HEK293 (cell line): Measurements from ENCODE around the gene HES7.

Experiments
- CTCF ChIA-PET: fragments of 350-600 bp; formaldehyde crosslinking; extraction: SDS; loops from one replicate; lab custom pipeline; 2021; ENCODE audit warnings: antibody characterized with exemption; lab: Yijun Ruan, JAX
- POLR2A ChIA-PET: fragments of 300-600 bp; formaldehyde crosslinking; extraction: SDS; loops from one replicate; lab custom pipeline; 2020; ENCODE audit warnings: antibody characterized with exemption, inconsistent platforms; lab: Yijun Ruan, JAX
- H3K27ac ChIP-seq: fragments of 200-500 bp; sonication (Bioruptor generic); 2 replicates; pipeline ENCODE4 v1.5.1; 2014; ENCODE audit warnings: low read depth, low read length, control low read depth, inconsistent platforms; ENCODE audit errors: extremely low read depth
- H3K36me3 ChIP-seq, 2 experiments: fragments of 200-500 bp in 1 of 2; sonication (Bioruptor generic) in 1 of 2; 1 replicate in 1 of 2; 2 replicates in 1 of 2; pipeline ENCODE4 v1.5.1; 2014 to 2017; ENCODE audit warnings: inconsistent platforms in 2 of 2, low read length in 2 of 2; ENCODE audit not compliant: control insufficient read depth in 2 of 2, insufficient read depth in 1 of 2
- H3K4me1 ChIP-seq: fragments of 200-500 bp; sonication (Bioruptor generic); 2 replicates; pipeline ENCODE4 v1.5.1; 2014; ENCODE audit warnings: mild to moderate bottlenecking, low read length, inconsistent platforms; ENCODE audit not compliant: control insufficient read depth, insufficient read depth
- H3K4me3 ChIP-seq: 2 replicates; pipeline ENCODE4 v1.5.1; 2011; ENCODE audit warnings: low read depth, mild to moderate bottlenecking, control low read depth, low read length, moderate library complexity
- H3K9me3 ChIP-seq: fragments of 200-500 bp; sonication (Bioruptor generic); 2 replicates; pipeline ENCODE4 v1.5.1; 2014; ENCODE audit warnings: low read depth, low read length, inconsistent platforms; ENCODE audit not compliant: control insufficient read depth, insufficient read depth
- HOXA7 ChIP-seq: sonication (generic); formaldehyde crosslinking; IDR thresholded peaks from 2 replicates; pipeline ENCODE4 v1.8.1; 2022; ENCODE audit warnings: missing genetic modification reagents, borderline replicate concordance
- HOXC10 ChIP-seq: sonication (generic); formaldehyde crosslinking; IDR thresholded peaks from 2 replicates; pipeline ENCODE4 v1.8.1; 2023; ENCODE audit warnings: mild to moderate bottlenecking, missing genetic modification reagents
- IKZF3 ChIP-seq: fragments of 450-650 bp; IDR thresholded peaks from 2 replicates; pipeline ENCODE4 v1.5.0; 2018; ENCODE audit warnings: missing biosample characterization, mild to moderate bottlenecking, missing genetic modification characterization, moderate library complexity
- KLF8 ChIP-seq: fragments of 450-650 bp; formaldehyde crosslinking; IDR thresholded peaks from 2 replicates; pipeline ENCODE4 v1.5.1; 2016; ENCODE audit warnings: missing biosample characterization, missing genetic modification characterization
- MYNN ChIP-seq: fragments of 450-650 bp; formaldehyde crosslinking; IDR thresholded peaks from 2 replicates; pipeline ENCODE4 v1.5.1; 2016; ENCODE audit warnings: missing biosample characterization, missing genetic modification characterization, borderline replicate concordance
- OSR2 ChIP-seq: fragments of 450-650 bp; formaldehyde crosslinking; IDR thresholded peaks from 2 replicates; pipeline ENCODE4 v1.5.1; 2016; ENCODE audit warnings: missing biosample characterization, missing genetic modification characterization
- SCRT1 ChIP-seq: fragments of 450-650 bp; formaldehyde crosslinking; IDR thresholded peaks from 2 replicates; pipeline ENCODE4 v1.5.1; 2016; ENCODE audit warnings: missing biosample characterization, missing genetic modification characterization, borderline replicate concordance
- SETDB1 ChIP-seq: IDR thresholded peaks from one replicate; pipeline ENCODE4 v1.6.1; 2017; ENCODE audit warnings: mild to moderate bottlenecking, low read length, moderate library complexity, mixed read lengths; ENCODE audit not compliant: insufficient read length
- SP2 ChIP-seq: fragments of 450-650 bp; formaldehyde crosslinking; IDR thresholded peaks from 2 replicates; pipeline ENCODE4 v1.5.1; 2016; ENCODE audit warnings: missing biosample characterization, missing genetic modification characterization
- SP7 ChIP-seq: fragments of 450-650 bp; formaldehyde crosslinking; IDR thresholded peaks from 2 replicates; pipeline ENCODE4 v1.5.1; 2016; ENCODE audit warnings: missing biosample characterization, missing genetic modification characterization
- TRIM28 ChIP-seq: IDR thresholded peaks from 2 replicates; pipeline ENCODE4 v1.6.1; 2011; ENCODE audit warnings: low read length, control low read depth, borderline replicate concordance
- ZNF10 ChIP-seq: fragments of 450-650 bp; formaldehyde crosslinking; IDR thresholded peaks from 2 replicates; pipeline ENCODE4 v1.5.1; 2017; ENCODE audit warnings: missing biosample characterization, missing genetic modification characterization
- ZNF146 ChIP-seq: fragments of 450-650 bp; formaldehyde crosslinking; IDR thresholded peaks from 2 replicates; pipeline ENCODE4 v1.5.1; 2016; ENCODE audit warnings: missing biosample characterization, missing genetic modification characterization
- ZNF239 ChIP-seq: fragments of 450-650 bp; formaldehyde crosslinking; IDR thresholded peaks from 2 replicates; pipeline ENCODE4 v1.5.1; 2016; ENCODE audit warnings: missing biosample characterization, missing genetic modification characterization
- ZNF248 ChIP-seq: fragments of 450-650 bp; formaldehyde crosslinking; IDR thresholded peaks from 2 replicates; pipeline ENCODE4 v1.5.1; 2017; ENCODE audit warnings: missing biosample characterization, missing genetic modification characterization
- ZNF37A ChIP-seq: fragments of 450-650 bp; IDR thresholded peaks from 2 replicates; pipeline ENCODE4 v1.5.1; 2018; ENCODE audit warnings: missing biosample characterization, missing genetic modification characterization
- ZNF391 ChIP-seq: fragments of 450-650 bp; formaldehyde crosslinking; IDR thresholded peaks from 2 replicates; pipeline ENCODE4 v1.5.1; 2016; ENCODE audit warnings: low read depth, missing biosample characterization, missing genetic modification characterization, borderline replicate concordance
- ZNF394 ChIP-seq: fragments of 450-650 bp; formaldehyde crosslinking; IDR thresholded peaks from 2 replicates; pipeline ENCODE4 v1.5.1; 2016; ENCODE audit warnings: missing biosample characterization, missing genetic modification characterization, mild to moderate bottlenecking, moderate library complexity, borderline replicate concordance
- ZNF514 ChIP-seq: fragments of 450-650 bp; formaldehyde crosslinking; IDR thresholded peaks from 2 replicates; pipeline ENCODE4 v1.5.1; 2016; ENCODE audit warnings: missing biosample characterization, missing genetic modification characterization
- ZNF529 ChIP-seq: fragments of 450-650 bp; formaldehyde crosslinking; IDR thresholded peaks from 2 replicates; pipeline ENCODE4 v1.5.1; 2017; ENCODE audit warnings: missing genetic modification characterization, missing biosample characterization; ENCODE audit not compliant: insufficient replicate concordance
- ZNF558 ChIP-seq: fragments of 450-650 bp; formaldehyde crosslinking; IDR thresholded peaks from 2 replicates; pipeline ENCODE4 v1.5.1; 2016; ENCODE audit warnings: missing biosample characterization, missing genetic modification characterization
- ZNF596 ChIP-seq: fragments of 450-650 bp; IDR thresholded peaks from 2 replicates; pipeline ENCODE4 v1.5.0; 2018; ENCODE audit warnings: missing biosample characterization, mild to moderate bottlenecking, missing genetic modification characterization, moderate library complexity
- ZNF624 ChIP-seq: fragments of 450-650 bp; formaldehyde crosslinking; IDR thresholded peaks from 2 replicates; pipeline ENCODE4 v1.5.1; 2017; ENCODE audit warnings: missing biosample characterization, missing genetic modification characterization
- ZNF785 ChIP-seq: fragments of 450-650 bp; formaldehyde crosslinking; IDR thresholded peaks from 2 replicates; pipeline ENCODE4 v1.5.1; 2016; ENCODE audit warnings: missing biosample characterization, missing genetic modification characterization
- TF ChIP-seq, protein P1 (sequence below): fragments of 450-650 bp; IDR thresholded peaks from 2 replicates; pipeline ENCODE4 v1.5.1; 2018; ENCODE audit warnings: missing biosample characterization, mild to moderate bottlenecking, missing genetic modification characterization
- TF ChIP-seq, protein P2 (sequence below): IDR thresholded peaks from 2 replicates; pipeline ENCODE4 v1.6.1; 2011; ENCODE audit warnings: mild to moderate bottlenecking, low read depth, low read length, borderline replicate concordance
- TF ChIP-seq, protein P3 (sequence below): fragments of 450-650 bp; formaldehyde crosslinking; IDR thresholded peaks from 2 replicates; pipeline ENCODE4 v1.5.1; 2016; ENCODE audit warnings: missing biosample characterization, missing genetic modification characterization
- TF ChIP-seq, protein P4 (sequence below): fragments of 450-650 bp; formaldehyde crosslinking; IDR thresholded peaks from 2 replicates; pipeline ENCODE4 v1.5.1; 2017; ENCODE audit warnings: missing biosample characterization, missing genetic modification characterization
- TF ChIP-seq, protein P5 (sequence below): fragments of 450-650 bp; formaldehyde crosslinking; IDR thresholded peaks from 2 replicates; pipeline ENCODE4 v1.5.1; 2016; ENCODE audit warnings: missing biosample characterization, missing genetic modification characterization
- TF ChIP-seq, protein P6 (sequence below): fragments of 450-650 bp; formaldehyde crosslinking; IDR thresholded peaks from 2 replicates; pipeline ENCODE4 v1.5.1; 2017; ENCODE audit warnings: missing biosample characterization, missing genetic modification characterization

HES7 gene

DNA sequence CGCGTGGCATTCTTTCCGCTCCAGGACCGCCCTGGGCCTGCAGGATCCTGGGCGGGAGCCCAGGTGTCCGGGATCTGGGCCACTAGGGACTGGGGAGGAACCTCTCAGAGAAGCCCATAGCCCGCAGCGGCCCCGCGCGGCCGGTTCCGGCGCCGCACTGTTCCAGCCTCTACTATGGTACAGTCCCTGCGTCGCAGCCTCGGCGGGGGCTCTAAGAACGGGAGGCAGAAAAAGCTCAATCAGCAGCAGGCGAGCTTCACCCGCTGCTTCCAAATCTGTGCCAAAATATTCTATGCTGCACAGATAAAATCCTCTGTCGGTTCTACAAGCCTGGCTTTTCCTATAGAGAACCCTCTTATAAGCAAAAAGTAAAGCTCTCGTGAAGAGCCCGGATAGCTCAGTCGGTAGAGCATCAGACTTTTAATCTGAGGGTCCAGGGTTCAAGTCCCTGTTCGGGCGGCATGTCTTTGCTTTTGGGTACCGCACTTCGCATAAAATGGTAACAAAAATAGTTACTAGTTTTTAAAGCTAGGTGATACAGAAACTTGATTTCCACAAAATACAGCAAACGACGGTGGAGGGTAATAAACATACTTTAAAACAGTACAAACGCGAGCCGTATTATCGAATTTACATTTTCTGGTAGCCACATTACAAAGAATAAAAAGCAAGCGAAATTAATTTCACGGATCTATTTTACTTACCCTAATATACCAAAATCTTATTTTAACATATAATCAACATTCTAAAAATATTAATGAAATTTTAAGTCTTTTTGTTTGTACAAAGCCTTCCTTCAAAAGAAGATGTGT is 4.9 kb downstream of the HES7 start:
- ChIA-PET CTCF (interaction anchor here (0.5 to 3.5 kb wide), 51 partner anchors 10 to 663 kb away, joined by 3 to 81 read pairs (median 5); partner anchors contain the start of genes ALOX12B, AURKB, CTC1 and TP53), POLR2A (interaction anchor here (0.6 to 3.5 kb wide), 19 partner anchors 8 to 467 kb away, joined by 3 to 32 read pairs (median 7); partner anchors contain the start of genes AURKB, BORCS6, CTC1 and PFAS)
- Histone ChIP-seq H3K4me3 (peak overlapping the region; percentile 48), H3K27ac (peak overlapping the region; percentile 72), H3K4me1 (peaks cover 2% of the 10 kb centered on the region), H3K9me3 (no peaks in the 10 kb centered on the region), H3K36me3 (no peaks in the 10 kb centered on the region)
- TF ChIP-seq KLF8 (tag by site-specific recombination) (peak; percentile 61), ZNF596 (tag by site-specific recombination) (no peak), SP2 (tag by site-specific recombination) (peak; percentile 41), ZNF785 (tag by site-specific recombination) (no peak), SETDB1 (no peak), ZNF146 (tag by site-specific recombination) (no peak), ZNF514 (tag by site-specific recombination) (no peak), IKZF3 (tag by site-specific recombination) (peak; percentile 74; the same call in 1 of the 2 replicates), TRIM28 (no peak), MYNN (tag by site-specific recombination) (0 out of 2 replicates have a peak, but pooled peaks have one; percentile 26), ZNF558 (tag by site-specific recombination) (peak; percentile 54; the same call in 1 of the 2 replicates), ZNF624 (tag by site-specific recombination) (no peak), ZNF10 (tag by site-specific recombination) (0 out of 2 replicates have a peak, but pooled peaks have one; percentile 36), ZNF391 (tag by site-specific recombination) (peak; percentile 25; the same call in 1 of the 2 replicates), ZNF248 (no peak), ZNF239 (tag by site-specific recombination) (no peak), SCRT1 (no peak), ZNF37A (tag by site-specific recombination) (peak; percentile 64; the same call in 1 of the 2 replicates), OSR2 (tag by site-specific recombination) (peak; percentile 12), ZNF529 (peak; percentile 4), ZNF394 (peak; percentile 38), SP7 (tag by site-specific recombination) (no peak; the same call in 1 of the 2 replicates), HOXA7 (CRISPR knock-in tag) (no peak), HOXC10 (CRISPR knock-in tag) (no peak)
- TF ChIP-seq, protein P1, sequence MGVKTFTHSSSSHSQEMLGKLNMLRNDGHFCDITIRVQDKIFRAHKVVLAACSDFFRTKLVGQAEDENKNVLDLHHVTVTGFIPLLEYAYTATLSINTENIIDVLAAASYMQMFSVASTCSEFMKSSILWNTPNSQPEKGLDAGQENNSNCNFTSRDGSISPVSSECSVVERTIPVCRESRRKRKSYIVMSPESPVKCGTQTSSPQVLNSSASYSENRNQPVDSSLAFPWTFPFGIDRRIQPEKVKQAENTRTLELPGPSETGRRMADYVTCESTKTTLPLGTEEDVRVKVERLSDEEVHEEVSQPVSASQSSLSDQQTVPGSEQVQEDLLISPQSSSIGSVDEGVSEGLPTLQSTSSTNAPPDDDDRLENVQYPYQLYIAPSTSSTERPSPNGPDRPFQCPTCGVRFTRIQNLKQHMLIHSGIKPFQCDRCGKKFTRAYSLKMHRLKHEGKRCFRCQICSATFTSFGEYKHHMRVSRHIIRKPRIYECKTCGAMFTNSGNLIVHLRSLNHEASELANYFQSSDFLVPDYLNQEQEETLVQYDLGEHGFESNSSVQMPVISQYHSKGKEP, result peak; percentile 76
- TF ChIP-seq, protein P2, sequence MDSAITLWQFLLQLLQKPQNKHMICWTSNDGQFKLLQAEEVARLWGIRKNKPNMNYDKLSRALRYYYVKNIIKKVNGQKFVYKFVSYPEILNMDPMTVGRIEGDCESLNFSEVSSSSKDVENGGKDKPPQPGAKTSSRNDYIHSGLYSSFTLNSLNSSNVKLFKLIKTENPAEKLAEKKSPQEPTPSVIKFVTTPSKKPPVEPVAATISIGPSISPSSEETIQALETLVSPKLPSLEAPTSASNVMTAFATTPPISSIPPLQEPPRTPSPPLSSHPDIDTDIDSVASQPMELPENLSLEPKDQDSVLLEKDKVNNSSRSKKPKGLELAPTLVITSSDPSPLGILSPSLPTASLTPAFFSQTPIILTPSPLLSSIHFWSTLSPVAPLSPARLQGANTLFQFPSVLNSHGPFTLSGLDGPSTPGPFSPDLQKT, result no peak
- TF ChIP-seq, protein P3, sequence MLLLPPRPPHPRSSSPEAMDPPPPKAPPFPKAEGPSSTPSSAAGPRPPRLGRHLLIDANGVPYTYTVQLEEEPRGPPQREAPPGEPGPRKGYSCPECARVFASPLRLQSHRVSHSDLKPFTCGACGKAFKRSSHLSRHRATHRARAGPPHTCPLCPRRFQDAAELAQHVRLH (tag by site-specific recombination), result no peak
- TF ChIP-seq, protein P4, sequence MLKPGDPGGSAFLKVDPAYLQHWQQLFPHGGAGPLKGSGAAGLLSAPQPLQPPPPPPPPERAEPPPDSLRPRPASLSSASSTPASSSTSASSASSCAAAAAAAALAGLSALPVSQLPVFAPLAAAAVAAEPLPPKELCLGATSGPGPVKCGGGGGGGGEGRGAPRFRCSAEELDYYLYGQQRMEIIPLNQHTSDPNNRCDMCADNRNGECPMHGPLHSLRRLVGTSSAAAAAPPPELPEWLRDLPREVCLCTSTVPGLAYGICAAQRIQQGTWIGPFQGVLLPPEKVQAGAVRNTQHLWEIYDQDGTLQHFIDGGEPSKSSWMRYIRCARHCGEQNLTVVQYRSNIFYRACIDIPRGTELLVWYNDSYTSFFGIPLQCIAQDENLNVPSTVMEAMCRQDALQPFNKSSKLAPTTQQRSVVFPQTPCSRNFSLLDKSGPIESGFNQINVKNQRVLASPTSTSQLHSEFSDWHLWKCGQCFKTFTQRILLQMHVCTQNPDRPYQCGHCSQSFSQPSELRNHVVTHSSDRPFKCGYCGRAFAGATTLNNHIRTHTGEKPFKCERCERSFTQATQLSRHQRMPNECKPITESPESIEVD (tag by site-specific recombination), result peak; percentile 53
- TF ChIP-seq, protein P5, sequence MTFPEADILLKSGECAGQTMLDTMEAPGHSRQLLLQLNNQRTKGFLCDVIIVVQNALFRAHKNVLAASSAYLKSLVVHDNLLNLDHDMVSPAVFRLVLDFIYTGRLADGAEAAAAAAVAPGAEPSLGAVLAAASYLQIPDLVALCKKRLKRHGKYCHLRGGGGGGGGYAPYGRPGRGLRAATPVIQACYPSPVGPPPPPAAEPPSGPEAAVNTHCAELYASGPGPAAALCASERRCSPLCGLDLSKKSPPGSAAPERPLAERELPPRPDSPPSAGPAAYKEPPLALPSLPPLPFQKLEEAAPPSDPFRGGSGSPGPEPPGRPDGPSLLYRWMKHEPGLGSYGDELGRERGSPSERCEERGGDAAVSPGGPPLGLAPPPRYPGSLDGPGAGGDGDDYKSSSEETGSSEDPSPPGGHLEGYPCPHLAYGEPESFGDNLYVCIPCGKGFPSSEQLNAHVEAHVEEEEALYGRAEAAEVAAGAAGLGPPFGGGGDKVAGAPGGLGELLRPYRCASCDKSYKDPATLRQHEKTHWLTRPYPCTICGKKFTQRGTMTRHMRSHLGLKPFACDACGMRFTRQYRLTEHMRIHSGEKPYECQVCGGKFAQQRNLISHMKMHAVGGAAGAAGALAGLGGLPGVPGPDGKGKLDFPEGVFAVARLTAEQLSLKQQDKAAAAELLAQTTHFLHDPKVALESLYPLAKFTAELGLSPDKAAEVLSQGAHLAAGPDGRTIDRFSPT (tag by site-specific recombination), result no peak
- TF ChIP-seq, protein P6, sequence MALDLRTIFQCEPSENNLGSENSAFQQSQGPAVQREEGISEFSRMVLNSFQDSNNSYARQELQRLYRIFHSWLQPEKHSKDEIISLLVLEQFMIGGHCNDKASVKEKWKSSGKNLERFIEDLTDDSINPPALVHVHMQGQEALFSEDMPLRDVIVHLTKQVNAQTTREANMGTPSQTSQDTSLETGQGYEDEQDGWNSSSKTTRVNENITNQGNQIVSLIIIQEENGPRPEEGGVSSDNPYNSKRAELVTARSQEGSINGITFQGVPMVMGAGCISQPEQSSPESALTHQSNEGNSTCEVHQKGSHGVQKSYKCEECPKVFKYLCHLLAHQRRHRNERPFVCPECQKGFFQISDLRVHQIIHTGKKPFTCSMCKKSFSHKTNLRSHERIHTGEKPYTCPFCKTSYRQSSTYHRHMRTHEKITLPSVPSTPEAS (tag by site-specific recombination), result no peak; the same call in 1 of the 2 replicates
